Measurements from ENCODE around the gene GEMIN8.

DNA sequence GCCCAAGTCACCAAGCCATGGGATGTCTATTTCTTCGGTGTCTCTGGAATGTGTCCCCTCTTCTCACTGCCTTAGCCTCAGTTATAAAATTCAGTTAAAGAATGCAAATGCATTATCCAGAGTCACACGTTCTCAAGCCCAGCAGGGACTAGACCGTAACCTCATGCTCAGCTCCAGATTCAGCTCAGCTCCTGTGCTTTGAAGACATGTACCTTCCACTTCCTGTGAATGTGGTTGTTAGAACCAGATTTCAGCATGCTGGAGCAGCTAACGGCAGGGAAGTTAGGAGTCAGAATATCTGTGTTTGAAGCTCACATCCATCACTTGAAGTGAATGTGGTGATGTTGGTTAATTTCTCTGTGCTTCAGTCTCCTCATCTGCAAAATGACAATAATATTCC lies 26.7 kb downstream of the GEMIN8 start:
- TF ChIP-seq, protein P1, sequence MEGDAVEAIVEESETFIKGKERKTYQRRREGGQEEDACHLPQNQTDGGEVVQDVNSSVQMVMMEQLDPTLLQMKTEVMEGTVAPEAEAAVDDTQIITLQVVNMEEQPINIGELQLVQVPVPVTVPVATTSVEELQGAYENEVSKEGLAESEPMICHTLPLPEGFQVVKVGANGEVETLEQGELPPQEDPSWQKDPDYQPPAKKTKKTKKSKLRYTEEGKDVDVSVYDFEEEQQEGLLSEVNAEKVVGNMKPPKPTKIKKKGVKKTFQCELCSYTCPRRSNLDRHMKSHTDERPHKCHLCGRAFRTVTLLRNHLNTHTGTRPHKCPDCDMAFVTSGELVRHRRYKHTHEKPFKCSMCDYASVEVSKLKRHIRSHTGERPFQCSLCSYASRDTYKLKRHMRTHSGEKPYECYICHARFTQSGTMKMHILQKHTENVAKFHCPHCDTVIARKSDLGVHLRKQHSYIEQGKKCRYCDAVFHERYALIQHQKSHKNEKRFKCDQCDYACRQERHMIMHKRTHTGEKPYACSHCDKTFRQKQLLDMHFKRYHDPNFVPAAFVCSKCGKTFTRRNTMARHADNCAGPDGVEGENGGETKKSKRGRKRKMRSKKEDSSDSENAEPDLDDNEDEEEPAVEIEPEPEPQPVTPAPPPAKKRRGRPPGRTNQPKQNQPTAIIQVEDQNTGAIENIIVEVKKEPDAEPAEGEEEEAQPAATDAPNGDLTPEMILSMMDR (IDR thresholded peaks at IDR 0.05): no peak
- TF ChIP-seq POLR2A (IDR thresholded peaks at IDR 0.05): no peak

All from body of pancreas (tissue), 4 donors.